GM19468 (cell line): Measurements from ENCODE around the gene CLIC6.
"Not testable (repeated sequence)": the region's sequence is repeated elsewhere in the genome, so short reads cannot be mapped to it uniquely, and the experiment has no call there.

ENCODE experiments used
- ATAC-seq: cut with Tn5 transposase; IDR thresholded peaks from one replicate; pipeline ENCODE4 v1.9.1; 2021; ENCODE audit warnings: mild to moderate bottlenecking, moderate library complexity, moderate number of reproducible peaks; ENCODE audit not compliant: unreplicated experiment; ENCODE audit errors: extremely low read depth

The CLIC6 gene

GRCh38 chr21:34715985-34716596 is 47.3 kb downstream of the CLIC6 start:
- ATAC-seq: no peak

- ATAC-seq: not testable (repeated sequence)
Measured at GRCh38 chr21:34718529-34718928, 49.7 kb downstream of the CLIC6 start.

GRCh38 chr21:34722684-34723300 is 54.0 kb downstream of the CLIC6 start:
- no peak for ATAC-seq

- no peak for ATAC-seq
Measured at GRCh38 chr21:34724131-34724856, 55.5 kb downstream of the CLIC6 start.

GRCh38 chr21:34724857-34725195 is 56.0 kb downstream of the CLIC6 start:
- no peak for ATAC-seq

- no peak for ATAC-seq
Measured at GRCh38 chr21:34726627-34727337, 58.0 kb downstream of the CLIC6 start.

- no peak for ATAC-seq
Measured at GRCh38 chr21:34728479-34728878, 59.7 kb downstream of the CLIC6 start.

- ATAC-seq: no peak
Measured at GRCh38 chr21:34730194-34730593, 61.4 kb downstream of the CLIC6 start.

GRCh38 chr21:34730756-34731445 is 62.1 kb downstream of the CLIC6 start:
- no peak for ATAC-seq

GRCh38 chr21:34732388-34732821 is 63.6 kb downstream of the CLIC6 start:
- ATAC-seq: no peak

GRCh38 chr21:34733852-34734251 is 65.1 kb downstream of the CLIC6 start:
- no peak for ATAC-seq

- ATAC-seq: no peak
Measured at GRCh38 chr21:34734696-34735095, 65.9 kb downstream of the CLIC6 start.

- no peak for ATAC-seq
Measured at GRCh38 chr21:34736116-34736874, 67.5 kb downstream of the CLIC6 start.

- no peak for ATAC-seq
Measured at GRCh38 chr21:34737115-34737514, 68.3 kb downstream of the CLIC6 start.

GRCh38 chr21:34740198-34740597 is 71.4 kb downstream of the CLIC6 start:
- ATAC-seq: no peak

- ATAC-seq: no peak
Measured at GRCh38 chr21:34743285-34743684, 74.5 kb downstream of the CLIC6 start.

GRCh38 chr21:34743831-34744230 is 75.0 kb downstream of the CLIC6 start:
- ATAC-seq: no peak

GRCh38 chr21:34744801-34745200 is 76.0 kb downstream of the CLIC6 start:
- no peak for ATAC-seq

GRCh38 chr21:34745557-34746255 is 76.9 kb downstream of the CLIC6 start:
- ATAC-seq: peak; percentile 62
